Measurements from ENCODE around the gene ECEL1.

ECEL1 gene

DNA sequence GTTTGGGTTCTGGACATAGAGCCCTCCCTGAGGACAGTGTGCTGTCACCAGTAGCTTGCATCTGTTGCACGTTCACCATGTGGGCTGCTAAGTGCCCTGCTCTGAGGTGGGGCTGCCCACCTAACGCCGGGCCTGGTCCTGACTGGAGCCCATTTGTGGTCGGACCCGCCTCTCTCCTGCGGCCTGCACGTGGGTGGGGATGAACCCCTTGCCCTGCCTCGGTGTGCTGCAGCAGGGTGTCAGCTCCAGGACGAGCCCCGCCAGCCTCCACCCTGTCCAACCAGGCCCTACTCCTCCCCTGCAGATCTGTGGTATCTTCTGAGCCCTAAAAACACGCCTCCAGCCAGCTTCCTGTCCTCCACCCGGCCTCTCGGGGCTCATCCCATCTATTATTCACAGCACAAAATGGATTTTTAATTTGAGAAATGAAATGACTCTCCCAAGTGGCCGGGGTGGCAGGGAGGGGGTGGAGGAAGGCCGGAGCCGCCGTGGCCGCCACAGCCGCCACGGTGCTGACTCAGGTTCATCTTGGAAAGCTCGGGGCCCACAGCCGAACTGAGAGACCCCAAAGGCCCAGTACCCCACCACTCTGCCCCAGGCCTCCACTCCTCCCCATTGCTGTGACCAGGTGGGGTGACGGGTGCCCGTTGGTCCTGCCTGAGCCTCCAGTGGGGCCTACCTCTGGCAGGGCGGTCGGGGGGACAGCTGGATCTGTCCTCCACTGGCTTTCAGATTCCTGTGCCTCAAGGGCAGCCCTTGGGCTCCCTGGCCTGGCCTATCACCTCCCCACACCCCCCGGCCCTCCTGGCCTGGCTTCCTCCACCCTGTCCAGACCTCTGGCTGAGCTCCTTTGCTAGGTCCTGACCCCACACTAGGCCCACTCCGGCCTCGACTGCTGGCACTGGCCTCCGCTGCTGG lies 2.8 kb upstream of the ECEL1 start:
- Histone ChIP-seq H2AFZ (ENCODE audit: low read length, unreplicated experiment) (no peak overlapping the region), H3K4me1 (ENCODE audit: control insufficient read depth, insufficient read depth, low read length, unreplicated experiment) (no peaks in the 10 kb centered on the region), H3K4me3 (ENCODE audit: low read depth, low read length) (no peak overlapping the region), H3K27ac (ENCODE audit: low read depth, low read length) (no peak overlapping the region), H3K36me3 (ENCODE audit: insufficient read depth, low read length) (no peaks in the 10 kb centered on the region), H3K27me3 (ENCODE audit: insufficient read depth, low read length) (peaks cover 34% of the 10 kb centered on the region), H3K79me2 (ENCODE audit: control insufficient read depth, insufficient read depth, low read length, unreplicated experiment) (no peaks in the 10 kb centered on the region)

DNA sequence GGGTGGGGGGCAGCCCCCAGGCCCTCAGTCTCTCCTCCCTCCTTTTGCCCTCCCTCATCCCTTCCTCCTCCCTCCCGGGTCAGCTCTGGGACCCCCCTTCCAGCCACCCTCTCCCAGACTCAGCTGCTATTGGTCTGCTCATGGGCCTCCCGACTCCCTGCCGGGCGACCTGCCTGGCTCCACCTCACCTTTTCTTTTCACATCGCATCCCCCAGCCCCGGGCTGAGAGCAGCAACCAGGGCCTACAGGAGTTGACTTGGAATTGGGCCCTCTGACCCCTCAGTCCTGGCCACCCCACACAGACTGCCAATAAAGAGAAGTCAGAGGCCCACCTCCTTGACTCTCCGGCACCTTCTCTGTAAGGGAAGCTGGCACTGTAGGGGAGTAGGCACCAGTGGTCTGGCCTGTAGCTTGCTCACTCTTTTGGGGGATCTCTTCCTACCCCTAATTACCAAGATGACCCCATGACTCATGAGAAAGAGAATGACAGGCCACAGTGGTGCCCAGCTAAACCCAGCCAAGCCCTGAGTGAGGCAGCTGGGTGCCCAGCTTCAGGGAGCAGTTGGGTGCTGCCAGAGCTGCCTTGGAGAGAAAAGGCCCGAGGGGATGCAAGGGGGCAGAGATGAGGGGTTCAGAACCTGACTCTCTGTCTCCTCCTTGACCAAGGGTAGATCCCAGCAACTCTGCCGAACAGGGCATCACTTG lies 2.0 kb upstream of the ECEL1 start:
- no peaks in the 10 kb centered on the region for H3K79me2 ChIP-seq (ENCODE audit: control insufficient read depth, insufficient read depth, low read length, unreplicated experiment)
- no peak overlapping the region for H3K4me3 ChIP-seq (ENCODE audit: low read depth, low read length)
- no peaks in the 10 kb centered on the region for H3K36me3 ChIP-seq (ENCODE audit: insufficient read depth, low read length)
- H3K27ac ChIP-seq (ENCODE audit: low read depth, low read length): no peak overlapping the region
- H3K27me3 ChIP-seq (ENCODE audit: insufficient read depth, low read length): peaks cover 42% of the 10 kb centered on the region
- H2AFZ ChIP-seq (ENCODE audit: low read length, unreplicated experiment): no peak overlapping the region
- H3K4me1 ChIP-seq (ENCODE audit: control insufficient read depth, insufficient read depth, low read length, unreplicated experiment): no peaks in the 10 kb centered on the region

DNA sequence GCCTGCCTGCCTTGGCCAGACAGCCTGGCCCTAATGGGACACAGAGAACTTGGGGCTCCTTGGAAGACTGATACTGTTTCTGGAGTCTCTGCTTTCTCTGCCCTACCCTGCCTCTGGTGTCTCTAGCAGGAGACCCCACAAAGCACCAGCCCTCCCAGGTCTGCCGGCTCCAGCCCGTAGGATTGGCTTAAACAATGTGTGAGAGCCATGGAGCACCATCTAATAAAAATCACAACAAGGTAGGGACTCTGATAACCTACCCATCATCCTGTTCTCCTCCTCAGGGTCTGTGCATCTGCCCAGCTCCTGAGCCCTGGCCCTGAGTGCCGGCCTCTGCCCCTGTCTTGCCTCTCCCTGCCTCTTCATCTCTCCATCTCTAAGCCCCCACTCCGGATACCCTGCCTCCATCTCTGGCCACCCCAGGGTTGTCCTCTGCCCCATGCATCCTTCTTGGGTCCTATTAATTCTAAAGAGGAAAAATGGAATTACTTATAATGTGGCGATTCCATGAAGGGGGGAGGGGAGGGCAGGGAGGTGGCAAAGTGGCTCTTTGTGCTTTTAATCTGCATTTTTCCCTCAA lies 1.2 kb upstream of the ECEL1 start:
- H3K4me3 ChIP-seq (ENCODE audit: low read depth, low read length): no peak overlapping the region
- no peaks in the 10 kb centered on the region for H3K36me3 ChIP-seq (ENCODE audit: insufficient read depth, low read length)
- no peak overlapping the region for H3K27ac ChIP-seq (ENCODE audit: low read depth, low read length)
- no peaks in the 10 kb centered on the region for H3K4me1 ChIP-seq (ENCODE audit: control insufficient read depth, insufficient read depth, low read length, unreplicated experiment)
- H3K79me2 ChIP-seq (ENCODE audit: control insufficient read depth, insufficient read depth, low read length, unreplicated experiment): no peaks in the 10 kb centered on the region
- peaks cover 50% of the 10 kb centered on the region for H3K27me3 ChIP-seq (ENCODE audit: insufficient read depth, low read length)
- H2AFZ ChIP-seq (ENCODE audit: low read length, unreplicated experiment): no peak overlapping the region

DNA sequence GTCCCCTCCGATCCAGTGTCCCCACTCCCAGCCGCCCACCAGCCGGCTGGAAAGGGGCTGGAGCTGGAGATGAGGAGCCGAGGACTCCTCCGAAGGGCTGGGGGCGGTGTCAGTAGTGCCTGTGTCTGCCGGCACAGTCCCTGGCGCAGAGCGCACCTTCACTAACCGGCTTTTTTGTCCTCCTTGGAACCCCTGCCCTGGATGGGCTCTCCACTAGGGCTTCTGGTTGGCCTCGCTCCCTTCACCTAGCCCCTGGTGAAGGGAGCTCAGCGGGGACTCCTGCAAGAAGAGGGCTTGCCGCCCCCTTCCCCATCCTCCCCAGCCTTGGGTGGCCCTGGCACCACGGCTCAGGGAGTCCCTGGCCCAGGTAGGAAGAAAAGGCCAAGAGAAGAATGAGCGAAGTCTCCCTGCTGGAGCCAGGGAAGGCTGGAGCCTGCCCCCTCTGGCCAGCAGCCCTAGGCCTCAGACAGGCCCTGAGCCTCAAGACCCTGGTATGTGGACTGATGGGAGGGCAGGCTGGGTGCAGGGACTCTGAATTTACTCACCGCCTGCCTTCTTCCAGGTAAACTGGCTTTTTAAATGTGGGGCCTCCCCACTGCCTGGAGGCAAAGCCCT lies 570 bp upstream of the ECEL1 start:
- Histone ChIP-seq H3K79me2 (ENCODE audit: control insufficient read depth, insufficient read depth, low read length, unreplicated experiment) (no peaks in the 10 kb centered on the region), H3K4me3 (ENCODE audit: low read depth, low read length) (no peak overlapping the region), H3K4me1 (ENCODE audit: control insufficient read depth, insufficient read depth, low read length, unreplicated experiment) (no peaks in the 10 kb centered on the region), H3K36me3 (ENCODE audit: insufficient read depth, low read length) (no peaks in the 10 kb centered on the region), H2AFZ (ENCODE audit: low read length, unreplicated experiment) (no peak overlapping the region), H3K27me3 (ENCODE audit: insufficient read depth, low read length) (peaks cover 50% of the 10 kb centered on the region), H3K27ac (ENCODE audit: low read depth, low read length) (no peak overlapping the region)

DNA sequence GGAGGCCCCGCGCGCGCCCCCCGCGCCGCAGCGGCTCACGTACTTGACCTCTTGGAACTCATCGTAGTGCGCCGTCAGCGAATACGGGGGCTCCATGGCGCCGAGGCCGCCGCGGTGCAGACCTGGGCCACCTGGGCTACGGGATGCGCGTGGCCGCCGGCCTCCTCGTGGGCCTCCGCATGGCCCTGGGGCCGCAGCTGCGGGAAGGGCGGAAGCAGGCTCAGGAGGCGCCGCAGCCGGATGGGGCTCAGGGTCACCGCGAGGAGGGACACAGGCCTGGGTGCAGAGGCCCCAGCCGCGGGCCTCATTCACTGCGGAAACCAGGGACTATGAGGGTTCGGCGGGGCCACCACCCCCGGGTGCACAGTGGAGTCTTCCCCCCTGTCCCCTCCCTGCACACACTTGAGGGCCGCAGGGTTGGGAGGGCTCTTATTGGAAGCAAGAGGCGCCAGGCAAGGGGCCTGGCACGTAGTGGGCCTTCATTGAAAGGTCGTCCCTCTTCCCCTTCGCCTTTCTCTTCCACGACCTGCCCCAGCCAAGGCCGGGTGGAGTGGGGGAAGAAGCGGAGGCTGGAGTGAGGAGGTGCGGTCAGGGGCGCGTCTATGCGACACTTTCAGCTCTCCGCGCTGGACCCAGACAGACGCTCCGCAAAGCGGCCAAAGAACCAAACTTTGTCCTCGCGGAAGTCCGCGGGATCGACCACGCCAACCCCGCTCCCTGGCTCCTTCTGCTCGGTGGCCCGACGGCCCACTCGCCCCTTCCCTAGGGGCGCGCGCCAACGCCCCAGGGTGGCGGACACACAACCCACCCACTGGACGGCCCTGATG lies 863 bp downstream of the ECEL1 start:
- no peak overlapping the region for H3K4me3 ChIP-seq (ENCODE audit: low read depth, low read length)
- H2AFZ ChIP-seq (ENCODE audit: low read length, unreplicated experiment): no peak overlapping the region
- H3K4me1 ChIP-seq (ENCODE audit: control insufficient read depth, insufficient read depth, low read length, unreplicated experiment): no peaks in the 10 kb centered on the region
- no peak overlapping the region for H3K27ac ChIP-seq (ENCODE audit: low read depth, low read length)
- no peaks in the 10 kb centered on the region for H3K36me3 ChIP-seq (ENCODE audit: insufficient read depth, low read length)
- peaks cover 50% of the 10 kb centered on the region for H3K27me3 ChIP-seq (ENCODE audit: insufficient read depth, low read length)
- H3K79me2 ChIP-seq (ENCODE audit: control insufficient read depth, insufficient read depth, low read length, unreplicated experiment): no peaks in the 10 kb centered on the region

DNA sequence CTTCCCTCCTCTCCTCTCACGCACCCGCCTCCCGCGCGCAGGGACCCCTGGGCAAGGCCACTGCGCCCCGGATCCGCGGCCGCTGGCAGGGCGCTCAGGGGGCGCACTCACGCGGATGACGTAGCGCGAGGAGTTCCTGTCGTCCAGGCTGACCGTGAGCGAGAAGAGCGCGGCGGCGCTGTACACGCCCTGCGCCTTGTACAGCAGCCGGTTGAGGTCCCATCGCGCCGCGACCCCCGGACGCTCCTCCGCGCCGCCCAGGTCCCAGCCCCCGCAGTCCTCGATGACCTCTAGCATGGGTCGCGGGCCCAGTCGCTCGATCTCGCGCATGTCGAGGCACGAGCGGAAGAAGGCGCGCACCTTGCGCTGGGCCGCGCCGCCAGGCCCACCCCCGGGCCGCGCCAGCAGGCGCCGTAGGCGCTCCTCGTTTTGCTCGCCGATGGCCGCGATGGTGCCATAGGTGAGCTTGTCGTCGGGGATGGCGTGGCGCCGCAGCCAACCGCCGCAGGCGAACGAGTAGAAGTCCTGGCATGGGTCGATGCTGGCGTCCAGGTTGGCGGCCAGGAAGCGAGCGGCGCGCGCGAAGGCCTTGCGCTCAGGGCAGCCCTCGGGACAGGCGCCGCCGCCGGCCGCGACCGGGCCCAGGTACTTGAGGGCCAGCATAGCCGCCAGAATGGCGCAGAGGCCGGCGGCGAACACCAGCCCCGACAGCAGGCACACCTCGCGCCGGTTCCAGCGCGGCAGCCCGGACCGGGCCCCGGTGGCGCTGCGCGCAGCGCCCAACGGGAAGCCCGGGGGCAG lies 1.7 kb downstream of the ECEL1 start:
- Histone ChIP-seq H3K79me2 (ENCODE audit: control insufficient read depth, insufficient read depth, low read length, unreplicated experiment) (no peaks in the 10 kb centered on the region), H3K27ac (ENCODE audit: low read depth, low read length) (no peak overlapping the region), H3K36me3 (ENCODE audit: insufficient read depth, low read length) (no peaks in the 10 kb centered on the region), H3K27me3 (ENCODE audit: insufficient read depth, low read length) (peaks cover 50% of the 10 kb centered on the region), H2AFZ (ENCODE audit: low read length, unreplicated experiment) (no peak overlapping the region), H3K4me1 (ENCODE audit: control insufficient read depth, insufficient read depth, low read length, unreplicated experiment) (no peaks in the 10 kb centered on the region), H3K4me3 (ENCODE audit: low read depth, low read length) (no peak overlapping the region)

DNA sequence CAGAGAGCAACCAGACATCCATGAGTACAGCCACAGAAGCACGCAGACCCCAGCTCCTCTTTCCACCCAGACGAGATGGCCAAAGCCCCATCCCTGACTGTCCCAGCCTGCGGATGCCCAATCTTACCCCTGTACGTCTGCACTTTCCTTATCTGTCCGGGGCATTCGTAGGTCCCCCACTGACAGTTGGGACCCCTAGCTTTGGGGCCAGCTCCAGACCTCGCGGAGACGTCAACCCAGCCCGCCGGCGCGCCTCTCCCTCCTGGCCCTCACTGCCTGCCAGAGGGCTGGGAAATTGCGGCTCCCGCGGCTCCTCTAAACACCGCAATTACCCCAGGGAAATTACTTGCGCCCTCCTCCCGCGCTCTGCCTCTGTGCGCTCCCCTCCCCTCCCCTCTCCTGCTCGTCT lies 2.3 kb downstream of the ECEL1 start:
- no peak overlapping the region for H3K4me3 ChIP-seq (ENCODE audit: low read depth, low read length)
- peaks cover 50% of the 10 kb centered on the region for H3K27me3 ChIP-seq (ENCODE audit: insufficient read depth, low read length)

DNA sequence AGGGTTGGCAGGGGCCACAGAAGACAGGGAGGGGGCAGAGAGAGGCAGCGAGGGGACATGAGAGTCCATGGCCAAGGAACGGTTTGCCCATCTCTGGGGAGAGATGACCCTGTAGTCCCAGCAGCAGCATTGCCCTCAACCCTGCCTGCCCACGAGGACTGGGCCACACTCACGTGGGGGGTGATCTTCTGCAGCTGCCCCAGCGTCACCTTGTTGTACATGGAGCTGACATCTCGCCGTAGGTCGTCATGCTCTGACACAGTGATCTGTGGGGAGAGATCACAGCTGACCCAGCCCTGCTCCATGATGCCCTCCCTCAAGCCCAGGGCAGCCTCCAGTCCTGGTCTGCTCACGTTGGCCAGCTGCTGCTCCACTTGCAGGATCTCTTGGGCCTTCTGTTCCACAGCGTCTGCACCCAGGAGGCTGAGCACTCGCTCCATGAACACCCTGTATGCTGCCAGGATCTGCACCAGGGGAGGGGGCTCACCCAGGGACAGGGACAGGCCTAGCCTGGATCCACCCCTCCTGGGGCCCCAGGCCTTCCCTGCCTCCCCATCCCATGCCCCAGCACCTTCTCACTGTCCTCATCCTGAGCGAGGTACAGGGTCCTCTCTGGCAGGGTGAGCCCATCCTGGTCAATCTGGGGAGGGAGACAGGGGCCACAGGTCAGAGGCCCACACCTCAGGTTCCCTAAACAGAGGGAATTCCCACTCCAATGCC lies 2.8 kb downstream of the ECEL1 start:
- H3K36me3 ChIP-seq (ENCODE audit: insufficient read depth, low read length): no peaks in the 10 kb centered on the region
- H3K79me2 ChIP-seq (ENCODE audit: control insufficient read depth, insufficient read depth, low read length, unreplicated experiment): no peaks in the 10 kb centered on the region
- no peaks in the 10 kb centered on the region for H3K4me1 ChIP-seq (ENCODE audit: control insufficient read depth, insufficient read depth, low read length, unreplicated experiment)
- H3K4me3 ChIP-seq (ENCODE audit: low read depth, low read length): no peak overlapping the region
- H3K27me3 ChIP-seq (ENCODE audit: insufficient read depth, low read length): peaks cover 50% of the 10 kb centered on the region
- H3K27ac ChIP-seq (ENCODE audit: low read depth, low read length): no peak overlapping the region
- no peak overlapping the region for H2AFZ ChIP-seq (ENCODE audit: low read length, unreplicated experiment)

More for the DNA sequence above, 2.3 kb downstream of the ECEL1 start:
- H2AFZ ChIP-seq (ENCODE audit: low read length, unreplicated experiment): no peak overlapping the region
- H3K4me1 ChIP-seq (ENCODE audit: control insufficient read depth, insufficient read depth, low read length, unreplicated experiment): no peaks in the 10 kb centered on the region
- H3K36me3 ChIP-seq (ENCODE audit: insufficient read depth, low read length): no peaks in the 10 kb centered on the region
- no peaks in the 10 kb centered on the region for H3K79me2 ChIP-seq (ENCODE audit: control insufficient read depth, insufficient read depth, low read length, unreplicated experiment)
- no peak overlapping the region for H3K27ac ChIP-seq (ENCODE audit: low read depth, low read length)

DNA sequence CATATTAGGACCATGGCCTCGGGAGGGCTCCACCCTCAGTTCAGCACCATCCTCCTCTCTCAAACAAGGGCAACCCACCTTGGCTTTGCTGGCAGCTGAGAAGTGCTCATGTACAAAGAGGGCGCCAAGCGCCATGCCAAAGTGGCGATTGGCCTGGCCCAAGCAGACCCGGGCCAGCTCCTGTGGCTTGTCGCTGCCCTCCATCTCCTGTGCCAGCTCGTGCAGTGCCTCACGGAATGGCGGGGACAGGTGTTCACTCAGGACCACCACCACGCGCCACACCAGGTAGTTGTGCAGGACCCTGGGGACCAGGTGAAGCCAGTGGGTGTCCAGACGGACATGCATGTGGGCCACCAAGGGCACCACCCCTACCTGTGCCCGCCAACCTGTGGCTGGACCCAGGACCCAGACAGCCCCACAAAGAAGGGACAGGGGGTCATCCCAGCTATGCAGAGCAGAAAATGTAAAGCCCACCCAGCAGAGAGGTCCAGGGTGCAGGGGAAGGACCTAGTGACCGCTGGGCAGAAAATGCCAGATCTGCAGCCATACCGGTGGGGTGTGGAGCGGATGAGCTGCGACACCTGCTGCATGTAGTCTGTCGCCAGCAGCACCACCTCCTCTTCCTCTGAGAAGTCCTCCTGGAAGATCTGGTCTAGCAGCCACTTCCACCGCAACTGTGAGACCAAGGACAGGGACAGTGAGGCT lies 3.6 kb downstream of the ECEL1 start:
- Histone ChIP-seq H3K36me3 (ENCODE audit: insufficient read depth, low read length) (no peaks in the 10 kb centered on the region), H3K27me3 (ENCODE audit: insufficient read depth, low read length) (peaks cover 54% of the 10 kb centered on the region), H3K4me1 (ENCODE audit: control insufficient read depth, insufficient read depth, low read length, unreplicated experiment) (no peaks in the 10 kb centered on the region), H3K79me2 (ENCODE audit: control insufficient read depth, insufficient read depth, low read length, unreplicated experiment) (no peaks in the 10 kb centered on the region), H2AFZ (ENCODE audit: low read length, unreplicated experiment) (no peak overlapping the region), H3K27ac (ENCODE audit: low read depth, low read length) (no peak overlapping the region), H3K4me3 (ENCODE audit: low read depth, low read length) (no peak overlapping the region)

All from ACC112 (cell line).